Lung (tissue), 12 donors: Measurements from ENCODE around the gene TBX4. TPM values are rescaled to one million over a fixed set of nuclear protein-coding genes. Genes with fewer than 3 reads are reported as not detected.

Source experiments
- ATAC-seq: fragments of 200-7000 bp; cut with Tn5 transposase; one replicate; pipeline ENCODE4 v1.9.1; 2020; ENCODE audit warnings: moderate number of reproducible peaks; ENCODE audit not compliant: insufficient read depth, low FRiP score
- DNase-seq, 3 donors: peaks; one replicate each; pipeline ENCODE4 v3.0.0-alpha.2; 2013 to 2017
- H3K27ac ChIP-seq, 2 donors: one replicate each; pipeline ENCODE4 v1.5.1; 2013; ENCODE audit warnings: mild to moderate bottlenecking in 2 of 2, moderate library complexity in 2 of 2, control low read depth in 1 of 2, inconsistent platforms in 1 of 2, low read depth in 1 of 2, low read length in 1 of 2
- H3K27me3 ChIP-seq, 3 donors: one replicate each; pipeline ENCODE4 v1.5.1; 2013; ENCODE audit warnings: low read length in 2 of 3; ENCODE audit not compliant: control insufficient read depth in 3 of 3, insufficient read depth in 3 of 3
- H3K36me3 ChIP-seq, 4 donors: one replicate each; pipeline ENCODE4 v1.5.1; 2013; ENCODE audit warnings: low read length in 4 of 4, mild to moderate bottlenecking in 1 of 4, moderate library complexity in 1 of 4; ENCODE audit not compliant: control insufficient read depth in 4 of 4, insufficient read depth in 4 of 4
- H3K4me1 ChIP-seq, 5 donors: one replicate each; pipeline ENCODE4 v1.5.1; 2013; ENCODE audit warnings: low read length in 5 of 5, mild to moderate bottlenecking in 2 of 5, moderate library complexity in 1 of 5; ENCODE audit not compliant: control insufficient read depth in 5 of 5, insufficient read depth in 5 of 5
- H3K4me3 ChIP-seq: one replicate; pipeline ENCODE4 v1.5.1; 2013; ENCODE audit warnings: mild to moderate bottlenecking, control low read depth, moderate library complexity
- H3K9ac ChIP-seq, 2 donors: one replicate each; pipeline ENCODE4 v1.5.1; 2013; ENCODE audit warnings: low read length in 2 of 2, control low read depth in 1 of 2; ENCODE audit not compliant: insufficient read depth in 1 of 2
- H3K9me3 ChIP-seq, 4 donors: one replicate each; pipeline ENCODE4 v1.5.1; 2013; ENCODE audit warnings: low read length in 3 of 4, mild to moderate bottlenecking in 1 of 4, moderate library complexity in 1 of 4; ENCODE audit not compliant: control insufficient read depth in 4 of 4, insufficient read depth in 3 of 4
- CTCF ChIP-seq: IDR thresholded peaks from 2 replicates; pipeline ENCODE4 v1.5.1; 2012; ENCODE audit warnings: mild to moderate bottlenecking; ENCODE audit errors: control extremely low read depth, extremely low read depth
- WGBS, 2 donors: extraction: QIAGEN DNeasy Blood & Tissue Kit; methylation state at CpG; one replicate each; pipeline ENCODE4 v1.1.7; 2013; 5-methylcytosine and 5-hydroxymethylcytosine counted together
- polyA plus RNA-seq, 2 donors: library from polyadenylated mRNA; stranded (reverse); fragments of 200-250 nt; gene quantifications; one replicate each; pipeline ENCODE4 v1.2.1, GENCODE V29; 2013
- total RNA-seq, 2 donors: library from RNA; depleted of rRNA in 1 of 2; stranded (reverse); fragments of >200 nt in 1 of 2; gene quantifications; one replicate each; pipeline ENCODE4 v1.2.1, GENCODE V29; 2014 to 2021
- donor health status: control.
- donor health status: control.
- donor health status: Bipolar disorder and iron deficiency.
- donor health status: healthy.
- donor health status: DM: yes; HTN: yes; CAD: no.

TBX4 gene
- total and polyA plus RNA-seq, 4 donors = 6.1 to 53.7 (median 22.0) TPM

- Histone ChIP-seq H3K4me1 (peaks cover 0 to 2% (median 0%) of the 10 kb centered on the region in 5 donors), H3K9me3 (no peaks in the 10 kb centered on the region), H3K36me3 (no peaks in the 10 kb centered on the region), H3K4me3 (no peak overlapping the region), H3K27me3 (no peaks in the 10 kb centered on the region), H3K9ac (no peak overlapping the region), H3K27ac (no peak overlapping the region)
- DNase-seq = no peak
- 60 to 78% methylated on average over 1 of the region's 1 CpG for WGBS, 2 donors
- no peak for ATAC-seq
- no peak for TF ChIP-seq CTCF
Measured at GRCh38 chr17:61519139-61519538, 66.9 kb downstream of the TBX4 start.

GRCh38 chr17:61519754-61520440 is 67.7 kb downstream of the TBX4 start:
- no peak for DNase-seq
- Histone ChIP-seq H3K4me1 (no peaks in the 10 kb centered on the region), H3K27ac (no peak overlapping the region), H3K4me3 (no peak overlapping the region), H3K9ac (no peak overlapping the region), H3K36me3 (no peaks in the 10 kb centered on the region), H3K9me3 (no peaks in the 10 kb centered on the region), H3K27me3 (no peaks in the 10 kb centered on the region)
- no peak for TF ChIP-seq CTCF
- no peak for ATAC-seq
- WGBS, 2 donors = 83 to 84% methylated on average over 3 of the region's 3 CpGs

GRCh38 chr17:61520897-61521296 is 68.7 kb downstream of the TBX4 start:
- H3K36me3 ChIP-seq = no peaks in the 10 kb centered on the region
- H3K9ac ChIP-seq = no peak overlapping the region
- H3K9me3 ChIP-seq = no peaks in the 10 kb centered on the region
- ATAC-seq = no peak
- no peaks in the 10 kb centered on the region for H3K27me3 ChIP-seq
- no peak for TF ChIP-seq CTCF
- no peak overlapping the region for H3K4me3 ChIP-seq
- peaks cover 0 to 4% (median 0%) of the 10 kb centered on the region in 5 donors for H3K4me1 ChIP-seq
- H3K27ac ChIP-seq = no peak overlapping the region
- 92 to 94% methylated on average over 3 of the region's 3 CpGs for WGBS, 2 donors
- no peak for DNase-seq

DNA sequence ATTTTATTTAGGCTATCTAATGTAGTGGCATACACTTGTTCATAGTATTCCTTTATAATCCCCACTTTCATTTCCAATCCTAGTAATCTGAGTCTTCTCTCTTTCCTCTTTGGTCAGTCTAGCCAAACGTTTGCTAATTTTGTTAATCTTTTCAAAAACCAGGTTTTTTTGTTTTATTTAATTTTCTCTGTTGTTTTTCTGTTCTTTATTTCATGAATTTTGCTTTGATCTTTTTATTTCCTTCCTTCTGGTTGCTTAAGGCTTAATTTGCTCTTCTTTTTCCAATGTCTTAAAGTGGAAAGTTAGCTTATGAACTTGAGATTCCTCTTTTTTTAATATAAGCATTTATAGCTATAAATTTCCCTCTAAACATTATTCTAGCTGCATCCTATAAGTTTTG is 69.9 kb downstream of the TBX4 start:
- Histone ChIP-seq H3K36me3 (no peaks in the 10 kb centered on the region), H3K9me3 (no peaks in the 10 kb centered on the region), H3K27ac (no peak overlapping the region), H3K4me3 (no peak overlapping the region), H3K9ac (no peak overlapping the region), H3K4me1 (peaks cover 0 to 7% (median 0%) of the 10 kb centered on the region in 5 donors), H3K27me3 (no peaks in the 10 kb centered on the region)
- ATAC-seq (no peak), DNase-seq (no peak)
- 77 to 91% methylated on average over 1 of the region's 1 CpG for WGBS, 2 donors
- TF ChIP-seq CTCF = no peak
